ENCODE results near the gene RADIL. TPM values are rescaled to one million over a fixed set of nuclear protein-coding genes. Genes with fewer than 3 reads are reported as not detected.

RADIL gene
- total RNA-seq, 3 donors from 2014 or later (not counting 1 experiment from before 2014, with no cell fraction given): not detected

GRCh38 chr7:4889682-4890081 lies 6.2 kb upstream of the RADIL start:
- Mint-ChIP-seq H3K4me3 (no peak overlapping the region), H3K9me3 (no peaks in the 10 kb centered on the region), H3K27ac (no peak overlapping the region), H3K4me1 (no peaks in the 10 kb centered on the region), H3K36me3 (no peaks in the 10 kb centered on the region), H3K27me3 (ENCODE audit: low read depth in 2 of 2) (peaks cover 6 to 10% of the 10 kb centered on the region in 2 donors)
- intact Hi-C loops (cut with micrococcal nuclease): no loop called here
- no peaks in the 10 kb centered on the region for H3K4me1 ChIP-seq (ENCODE audit: control insufficient read depth, insufficient read depth, low read length)
- DNase-seq (no peak), ATAC-seq (no peak)
- no peak overlapping the region for H3K27ac ChIP-seq (ENCODE audit: low read length)
- H3K4me3 ChIP-seq (ENCODE audit: low read length): no peak overlapping the region
- no peaks in the 10 kb centered on the region for H3K27me3 ChIP-seq (ENCODE audit: control insufficient read depth, insufficient read depth, low read length)
- H3K9me3 ChIP-seq (ENCODE audit: control insufficient read depth, insufficient read depth, low read length): no peaks in the 10 kb centered on the region
- no peaks in the 10 kb centered on the region for H3K36me3 ChIP-seq (ENCODE audit: control insufficient read depth, insufficient read depth, low read length)
- TF ChIP-seq CTCF (IDR thresholded peaks at IDR 0.05): no peak
- no CpG with 5 or more reads among the region's 1 CpG for WGBS (ENCODE audit: insufficient coverage)

DNA sequence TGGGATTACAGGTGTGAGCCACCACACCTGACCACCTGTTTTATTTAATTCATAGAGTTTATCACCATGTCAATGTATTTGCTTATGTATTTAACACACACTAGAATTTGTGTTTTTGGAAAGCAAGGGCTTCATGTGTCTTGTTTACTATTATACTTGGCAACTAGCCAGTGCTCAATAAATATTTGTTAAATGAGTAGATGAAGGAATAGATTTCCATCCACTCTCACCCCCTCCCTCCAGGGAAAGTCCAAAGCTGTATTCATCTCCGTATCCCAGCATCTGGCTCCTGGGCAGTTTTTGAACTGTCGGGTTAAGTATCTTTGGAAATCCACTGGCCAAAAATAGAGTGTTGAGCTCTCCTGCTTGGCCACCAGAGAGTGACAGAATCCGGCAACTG lies 4.6 kb upstream of the RADIL start:
- WGBS (ENCODE audit: insufficient coverage): 88% methylated on average over 3 of the region's 3 CpGs
- Histone ChIP-seq H3K4me3 (ENCODE audit: low read length) (no peak overlapping the region), H3K27ac (ENCODE audit: low read length) (no peak overlapping the region), H3K36me3 (ENCODE audit: control insufficient read depth, insufficient read depth, low read length) (no peaks in the 10 kb centered on the region), H3K27me3 (ENCODE audit: control insufficient read depth, insufficient read depth, low read length) (peaks cover 3% of the 10 kb centered on the region), H3K4me1 (ENCODE audit: control insufficient read depth, insufficient read depth, low read length) (peaks cover 6% of the 10 kb centered on the region), H3K9me3 (ENCODE audit: control insufficient read depth, insufficient read depth, low read length) (no peaks in the 10 kb centered on the region)
- Mint-ChIP-seq H3K4me1 (peaks cover 0 to 5% of the 10 kb centered on the region in 2 donors), H3K4me3 (no peak overlapping the region), H3K27me3 (ENCODE audit: low read depth in 2 of 2) (peaks cover 6 to 10% of the 10 kb centered on the region in 2 donors), H3K36me3 (no peaks in the 10 kb centered on the region), H3K9me3 (no peaks in the 10 kb centered on the region), H3K27ac (no peak overlapping the region)
- no peak for ATAC-seq
- intact Hi-C loops (cut with micrococcal nuclease): no loop called here
- TF ChIP-seq CTCF (IDR thresholded peaks at IDR 0.05): no peak
- no peak for DNase-seq

DNA sequence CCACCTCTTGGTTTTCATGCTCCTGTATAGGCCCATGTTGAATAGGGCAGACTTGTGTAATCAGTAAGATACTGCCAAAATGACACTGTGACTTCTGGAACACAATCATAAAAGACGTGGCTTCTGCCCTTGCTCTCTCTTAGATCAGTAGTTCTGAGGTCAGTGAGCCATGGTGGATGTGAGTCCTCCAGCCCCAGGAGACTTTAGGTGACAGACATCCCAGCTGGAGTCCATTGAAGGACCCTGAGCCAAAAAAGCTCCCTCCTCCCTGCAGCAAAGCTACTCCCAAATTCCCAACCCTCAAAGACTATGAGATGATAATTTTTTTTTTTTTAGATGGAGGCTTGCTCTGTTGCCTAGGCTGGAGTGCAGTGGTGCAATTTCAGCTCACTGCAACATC lies 3.2 kb upstream of the RADIL start:
- Histone ChIP-seq H3K4me1 (ENCODE audit: control insufficient read depth, insufficient read depth, low read length) (peaks cover 13% of the 10 kb centered on the region), H3K4me3 (ENCODE audit: low read length) (no peak overlapping the region), H3K9me3 (ENCODE audit: control insufficient read depth, insufficient read depth, low read length) (no peaks in the 10 kb centered on the region), H3K36me3 (ENCODE audit: control insufficient read depth, insufficient read depth, low read length) (no peaks in the 10 kb centered on the region), H3K27me3 (ENCODE audit: control insufficient read depth, insufficient read depth, low read length) (peaks cover 13% of the 10 kb centered on the region), H3K27ac (ENCODE audit: low read length) (no peak overlapping the region)
- Mint-ChIP-seq H3K27ac (no peak overlapping the region), H3K36me3 (no peaks in the 10 kb centered on the region), H3K4me1 (peaks cover 9 to 14% of the 10 kb centered on the region in 2 donors), H3K9me3 (no peaks in the 10 kb centered on the region), H3K27me3 (ENCODE audit: low read depth in 2 of 2) (peaks cover 6 to 15% of the 10 kb centered on the region in 2 donors), H3K4me3 (no peak overlapping the region)
- DNase-seq (no peak), ATAC-seq (no peak)
- intact Hi-C loops (cut with micrococcal nuclease): no loop called here
- 75% methylated on average over 1 of the region's 1 CpG for WGBS (ENCODE audit: insufficient coverage)
- no peak for TF ChIP-seq CTCF (IDR thresholded peaks at IDR 0.05)

DNA sequence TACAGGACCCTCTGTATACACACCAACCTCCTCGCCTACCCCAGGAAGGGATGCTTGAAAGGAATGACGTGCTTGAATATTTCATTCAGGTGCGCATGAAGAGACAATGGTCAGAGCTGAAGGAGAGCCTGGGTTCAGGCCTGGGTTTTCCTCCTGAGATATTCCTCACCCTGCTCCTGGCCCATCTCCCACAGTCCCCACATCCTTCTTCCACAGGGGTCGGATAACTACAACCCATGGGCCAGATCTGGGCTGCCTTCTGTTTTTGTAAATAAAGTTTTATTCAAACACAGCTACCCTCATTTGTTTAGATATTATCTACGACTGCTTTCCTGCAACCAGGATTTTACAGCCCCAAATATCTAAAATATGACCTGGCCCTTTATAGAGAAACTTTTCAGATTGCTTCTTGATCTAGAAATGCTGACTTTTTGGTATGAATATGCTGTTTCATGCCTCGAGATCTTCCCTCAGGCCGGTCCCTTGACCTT lies 1.8 kb upstream of the RADIL start:
- DNase-seq: no peak
- H3K36me3 ChIP-seq (ENCODE audit: control insufficient read depth, insufficient read depth, low read length): no peaks in the 10 kb centered on the region
- no peak for TF ChIP-seq CTCF (IDR thresholded peaks at IDR 0.05)
- no peaks in the 10 kb centered on the region for H3K9me3 ChIP-seq (ENCODE audit: control insufficient read depth, insufficient read depth, low read length)
- H3K27ac Mint-ChIP-seq: no peak overlapping the region
- H3K27me3 Mint-ChIP-seq (ENCODE audit: low read depth in 2 of 2): peaks cover 0 to 18% of the 10 kb centered on the region in 2 donors
- 100% methylated on average over 5 of the region's 7 CpGs for WGBS (ENCODE audit: insufficient coverage)
- H3K4me3 ChIP-seq (ENCODE audit: low read length): no peak overlapping the region
- no peak overlapping the region for H3K27ac ChIP-seq (ENCODE audit: low read length)
- H3K27me3 ChIP-seq (ENCODE audit: control insufficient read depth, insufficient read depth, low read length): peaks cover 15% of the 10 kb centered on the region
- no peaks in the 10 kb centered on the region for H3K9me3 Mint-ChIP-seq
- H3K4me3 Mint-ChIP-seq: no peak overlapping the region
- peaks cover 9 to 14% of the 10 kb centered on the region in 2 donors for H3K4me1 Mint-ChIP-seq
- intact Hi-C loops (cut with micrococcal nuclease): no loop called here
- H3K36me3 Mint-ChIP-seq: no peaks in the 10 kb centered on the region
- peaks cover 13% of the 10 kb centered on the region for H3K4me1 ChIP-seq (ENCODE audit: control insufficient read depth, insufficient read depth, low read length)
- no peak for ATAC-seq
